ENCODE data around the gene NT5DC2.

DNA sequence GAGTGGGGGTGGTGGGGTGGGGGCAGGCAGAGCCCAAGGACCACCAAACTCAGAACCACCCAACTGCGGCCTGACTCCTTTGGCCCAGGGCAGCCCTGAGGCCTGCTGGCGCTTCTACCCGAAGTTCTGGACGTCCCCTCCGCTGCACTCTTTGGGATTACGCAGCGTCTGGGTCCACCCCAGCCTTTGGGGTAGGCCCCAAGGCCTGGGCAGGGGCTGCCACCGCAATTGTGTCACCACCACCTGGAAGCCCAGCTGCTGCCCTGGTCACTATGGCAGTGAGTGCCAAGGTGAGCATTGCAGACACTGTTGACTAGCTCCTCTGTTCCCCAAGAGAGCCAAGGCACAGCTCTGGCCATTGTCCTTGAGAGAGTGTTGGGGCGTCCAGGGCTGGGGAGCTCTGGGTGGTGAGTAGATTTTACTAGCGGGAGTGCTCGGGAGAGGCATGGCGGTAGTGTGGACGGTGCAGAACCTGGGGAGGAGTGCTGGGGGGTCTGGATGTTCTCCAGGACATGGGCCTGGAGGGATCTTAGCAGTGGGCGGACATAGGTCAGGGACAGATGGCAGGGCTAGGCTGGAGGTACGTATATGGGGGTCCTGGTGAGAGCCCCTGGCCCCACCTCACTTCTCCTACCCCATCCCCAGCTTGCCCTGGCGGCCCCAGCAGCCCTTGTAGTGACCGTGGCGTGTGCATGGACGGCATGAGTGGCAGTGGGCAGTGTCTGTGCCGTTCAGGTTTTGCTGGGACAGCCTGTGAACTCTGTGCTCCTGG is 12.8 kb downstream of the NT5DC2 start:
- TF ChIP-seq, protein P1, sequence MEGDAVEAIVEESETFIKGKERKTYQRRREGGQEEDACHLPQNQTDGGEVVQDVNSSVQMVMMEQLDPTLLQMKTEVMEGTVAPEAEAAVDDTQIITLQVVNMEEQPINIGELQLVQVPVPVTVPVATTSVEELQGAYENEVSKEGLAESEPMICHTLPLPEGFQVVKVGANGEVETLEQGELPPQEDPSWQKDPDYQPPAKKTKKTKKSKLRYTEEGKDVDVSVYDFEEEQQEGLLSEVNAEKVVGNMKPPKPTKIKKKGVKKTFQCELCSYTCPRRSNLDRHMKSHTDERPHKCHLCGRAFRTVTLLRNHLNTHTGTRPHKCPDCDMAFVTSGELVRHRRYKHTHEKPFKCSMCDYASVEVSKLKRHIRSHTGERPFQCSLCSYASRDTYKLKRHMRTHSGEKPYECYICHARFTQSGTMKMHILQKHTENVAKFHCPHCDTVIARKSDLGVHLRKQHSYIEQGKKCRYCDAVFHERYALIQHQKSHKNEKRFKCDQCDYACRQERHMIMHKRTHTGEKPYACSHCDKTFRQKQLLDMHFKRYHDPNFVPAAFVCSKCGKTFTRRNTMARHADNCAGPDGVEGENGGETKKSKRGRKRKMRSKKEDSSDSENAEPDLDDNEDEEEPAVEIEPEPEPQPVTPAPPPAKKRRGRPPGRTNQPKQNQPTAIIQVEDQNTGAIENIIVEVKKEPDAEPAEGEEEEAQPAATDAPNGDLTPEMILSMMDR (IDR thresholded peaks at IDR 0.05), result no peak
- TF ChIP-seq POLR2A (IDR thresholded peaks at IDR 0.05), result no peak
